HL-60 (cell line): ENCODE results near the gene POLE4.

ENCODE experiments used
- DNase-seq, 2 experiments: peaks; one replicate each; pipeline ENCODE4 v3.0.0-alpha.2; 2010 to 2020; ENCODE audit warnings: low read depth in 1 of 2, low spot score in 1 of 2
- H3K27ac ChIP-seq: fragments of 250-450 bp; sonication (Bioruptor Pico); replicated peaks from 2 replicates; pipeline ENCODE4 v1.5.1; 2020; ENCODE audit warnings: mild to moderate bottlenecking, moderate library complexity
- H3K27me3 ChIP-seq: fragments of 250-450 bp; sonication (Bioruptor Pico); 2 replicates; pipeline ENCODE4 v1.5.1; 2021; ENCODE audit warnings: mild to moderate bottlenecking, moderate library complexity; ENCODE audit not compliant: insufficient read depth, poor library complexity, severe bottlenecking
- H3K4me3 ChIP-seq: replicated peaks from 2 replicates; pipeline ENCODE4 v1.5.1; 2011; ENCODE audit warnings: mild to moderate bottlenecking, control low read depth, low read length; ENCODE audit not compliant: insufficient read depth
- GABPA ChIP-seq: IDR thresholded peaks from 2 replicates; pipeline ENCODE4 v1.6.1; 2012; ENCODE audit warnings: low read depth
- POLR2AphosphoS5 ChIP-seq: IDR thresholded peaks from 2 replicates; pipeline ENCODE4 v1.6.1; 2012; ENCODE audit warnings: low read depth
- SPI1 ChIP-seq: IDR thresholded peaks from 2 replicates; pipeline ENCODE4 v1.6.1; 2012; ENCODE audit warnings: low read depth, mild to moderate bottlenecking, borderline replicate concordance
- TF ChIP-seq, protein P1 (sequence below): IDR thresholded peaks from one replicate; pipeline ENCODE4 v1.5.1; 2011; ENCODE audit warnings: low read length, control low read depth, inconsistent platforms; ENCODE audit not compliant: insufficient read depth
- TF ChIP-seq, protein P2 (sequence below): IDR thresholded peaks from 2 replicates; pipeline ENCODE4 v1.6.1; 2012; ENCODE audit warnings: low read depth; ENCODE audit not compliant: insufficient replicate concordance

The POLE4 gene

DNA sequence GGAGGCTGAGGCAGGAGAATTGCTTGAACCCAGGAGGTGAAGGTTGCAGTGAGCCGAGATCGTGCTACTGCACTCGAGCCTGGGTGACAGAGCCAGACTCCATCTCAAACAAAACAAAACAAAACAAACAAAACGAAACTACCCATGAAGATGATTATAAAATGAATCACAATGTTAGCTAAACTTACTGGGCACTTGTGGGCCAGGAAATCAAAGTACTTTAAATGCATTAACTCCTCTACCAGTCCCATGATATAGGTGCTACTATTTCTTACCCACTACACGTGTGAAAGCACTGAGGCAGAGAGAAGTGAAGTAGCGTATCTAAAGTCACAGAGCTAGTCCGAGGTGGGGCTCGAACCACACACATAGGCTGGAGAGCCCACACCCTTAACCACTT lies 53.6 kb downstream of the POLE4 start:
- DNase-seq = no peak
- Histone ChIP-seq H3K27me3 (no peaks in the 10 kb centered on the region), H3K4me3 (no peak overlapping the region), H3K27ac (no peak overlapping the region)
- TF ChIP-seq, protein P1, sequence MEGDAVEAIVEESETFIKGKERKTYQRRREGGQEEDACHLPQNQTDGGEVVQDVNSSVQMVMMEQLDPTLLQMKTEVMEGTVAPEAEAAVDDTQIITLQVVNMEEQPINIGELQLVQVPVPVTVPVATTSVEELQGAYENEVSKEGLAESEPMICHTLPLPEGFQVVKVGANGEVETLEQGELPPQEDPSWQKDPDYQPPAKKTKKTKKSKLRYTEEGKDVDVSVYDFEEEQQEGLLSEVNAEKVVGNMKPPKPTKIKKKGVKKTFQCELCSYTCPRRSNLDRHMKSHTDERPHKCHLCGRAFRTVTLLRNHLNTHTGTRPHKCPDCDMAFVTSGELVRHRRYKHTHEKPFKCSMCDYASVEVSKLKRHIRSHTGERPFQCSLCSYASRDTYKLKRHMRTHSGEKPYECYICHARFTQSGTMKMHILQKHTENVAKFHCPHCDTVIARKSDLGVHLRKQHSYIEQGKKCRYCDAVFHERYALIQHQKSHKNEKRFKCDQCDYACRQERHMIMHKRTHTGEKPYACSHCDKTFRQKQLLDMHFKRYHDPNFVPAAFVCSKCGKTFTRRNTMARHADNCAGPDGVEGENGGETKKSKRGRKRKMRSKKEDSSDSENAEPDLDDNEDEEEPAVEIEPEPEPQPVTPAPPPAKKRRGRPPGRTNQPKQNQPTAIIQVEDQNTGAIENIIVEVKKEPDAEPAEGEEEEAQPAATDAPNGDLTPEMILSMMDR = no peak
- TF ChIP-seq, protein P2, sequence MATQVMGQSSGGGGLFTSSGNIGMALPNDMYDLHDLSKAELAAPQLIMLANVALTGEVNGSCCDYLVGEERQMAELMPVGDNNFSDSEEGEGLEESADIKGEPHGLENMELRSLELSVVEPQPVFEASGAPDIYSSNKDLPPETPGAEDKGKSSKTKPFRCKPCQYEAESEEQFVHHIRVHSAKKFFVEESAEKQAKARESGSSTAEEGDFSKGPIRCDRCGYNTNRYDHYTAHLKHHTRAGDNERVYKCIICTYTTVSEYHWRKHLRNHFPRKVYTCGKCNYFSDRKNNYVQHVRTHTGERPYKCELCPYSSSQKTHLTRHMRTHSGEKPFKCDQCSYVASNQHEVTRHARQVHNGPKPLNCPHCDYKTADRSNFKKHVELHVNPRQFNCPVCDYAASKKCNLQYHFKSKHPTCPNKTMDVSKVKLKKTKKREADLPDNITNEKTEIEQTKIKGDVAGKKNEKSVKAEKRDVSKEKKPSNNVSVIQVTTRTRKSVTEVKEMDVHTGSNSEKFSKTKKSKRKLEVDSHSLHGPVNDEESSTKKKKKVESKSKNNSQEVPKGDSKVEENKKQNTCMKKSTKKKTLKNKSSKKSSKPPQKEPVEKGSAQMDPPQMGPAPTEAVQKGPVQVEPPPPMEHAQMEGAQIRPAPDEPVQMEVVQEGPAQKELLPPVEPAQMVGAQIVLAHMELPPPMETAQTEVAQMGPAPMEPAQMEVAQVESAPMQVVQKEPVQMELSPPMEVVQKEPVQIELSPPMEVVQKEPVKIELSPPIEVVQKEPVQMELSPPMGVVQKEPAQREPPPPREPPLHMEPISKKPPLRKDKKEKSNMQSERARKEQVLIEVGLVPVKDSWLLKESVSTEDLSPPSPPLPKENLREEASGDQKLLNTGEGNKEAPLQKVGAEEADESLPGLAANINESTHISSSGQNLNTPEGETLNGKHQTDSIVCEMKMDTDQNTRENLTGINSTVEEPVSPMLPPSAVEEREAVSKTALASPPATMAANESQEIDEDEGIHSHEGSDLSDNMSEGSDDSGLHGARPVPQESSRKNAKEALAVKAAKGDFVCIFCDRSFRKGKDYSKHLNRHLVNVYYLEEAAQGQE = no peak
- TF ChIP-seq POLR2AphosphoS5 (no peak), GABPA (no peak), SPI1 (no peak)

GRCh38 chr2:75018162-75018561 lies 59.7 kb downstream of the POLE4 start:
- DNase-seq = peak in 1 of 2 experiments; percentile 6
- no peak overlapping the region for H3K27ac ChIP-seq
- TF ChIP-seq, protein P2 = no peak
- TF ChIP-seq, protein P1 = no peak
- no peak for TF ChIP-seq GABPA
- TF ChIP-seq SPI1 = no peak
- no peak for TF ChIP-seq POLR2AphosphoS5
- no peaks in the 10 kb centered on the region for H3K27me3 ChIP-seq
- no peak overlapping the region for H3K4me3 ChIP-seq
